SK-N-SH (cell line): ENCODE measurements around the gene CLIC6. TPM values are rescaled to one million over a fixed set of nuclear protein-coding genes. Genes with fewer than 3 reads are reported as not detected.

ENCODE experiments used
- CTCF ChIA-PET: fragments of 300-600, 350-600 bp; formaldehyde crosslinking; extraction: SDS; loops from one replicate; lab custom pipeline; 2021; lab: Yijun Ruan, JAX
- POLR2A ChIA-PET: fragments of 350-600 bp; sonication (Branson Sonifier 250); formaldehyde crosslinking; extraction: SDS; loops from one replicate; lab custom pipeline; 2020; ENCODE audit warnings: antibody characterized with exemption, inconsistent platforms; lab: Yijun Ruan, JAX
- DNase-seq: peaks from one replicate; pipeline ENCODE4 v3.0.0; 2012
- H2AFZ ChIP-seq: fragments of 200-600 bp; sonication (generic); 2 replicates; pipeline ENCODE4 v1.8.1; 2016; ENCODE audit warnings: antibody characterized with exemption, mild to moderate bottlenecking, low read depth
- H3F3A ChIP-seq: fragments of 200-600 bp; sonication (generic); replicated peaks from 2 replicates; pipeline ENCODE3; 2016; ENCODE audit warnings: antibody characterized with exemption, mild to moderate bottlenecking; ENCODE audit not compliant: insufficient read depth
- H3K27ac ChIP-seq, 2 experiments: fragments of 200-500 bp in 1 of 2; fragments of 200-600 bp in 1 of 2; sonication (Bioruptor generic) in 1 of 2; sonication (generic), shearing (Covaris generic) in 1 of 2; 2 replicates each; pipeline versions ENCODE4 v1.5.1 to v1.6.1; 2014 to 2016; ENCODE audit warnings: low read depth in 2 of 2, inconsistent platforms in 1 of 2, low read length in 1 of 2, mild to moderate bottlenecking in 1 of 2, mixed read lengths in 1 of 2
- H3K27me3 ChIP-seq: fragments of 200-600 bp; sonication (generic), shearing (Covaris generic); 2 replicates; pipeline ENCODE4 v1.6.1; 2016; ENCODE audit warnings: mixed run types; ENCODE audit not compliant: insufficient read depth
- H3K36me3 ChIP-seq, 2 experiments: fragments of 200-500 bp in 1 of 2; fragments of 200-600 bp in 1 of 2; sonication (Bioruptor generic) in 1 of 2; sonication (generic) in 1 of 2; replicated peaks in 1 of 2; 2 replicates each; pipeline versions ENCODE3 to v1.5.1; 2014 to 2016; ENCODE audit warnings: low read length in 1 of 2, mild to moderate bottlenecking in 1 of 2; ENCODE audit not compliant: insufficient read depth in 2 of 2, control insufficient read depth in 1 of 2
- H3K4me1 ChIP-seq, 2 experiments: fragments of 200-500 bp in 1 of 2; fragments of 200-600 bp in 1 of 2; sonication (Bioruptor generic) in 1 of 2; sonication (generic), shearing (Covaris generic) in 1 of 2; 2 replicates each; pipeline versions ENCODE4 v1.5.1 to v1.6.1; 2014 to 2016; ENCODE audit warnings: low read depth in 1 of 2, low read length in 1 of 2, mixed run types in 1 of 2; ENCODE audit not compliant: insufficient read depth in 2 of 2, control insufficient read depth in 1 of 2
- H3K4me2 ChIP-seq: fragments of 200-600 bp; sonication (generic), shearing (Covaris generic); 2 replicates; pipeline ENCODE4 v1.6.1; 2017; ENCODE audit warnings: mixed run types
- H3K4me3 ChIP-seq, 2 experiments: fragments of 200-500 bp in 1 of 2; fragments of 200-600 bp in 1 of 2; sonication (Bioruptor generic) in 1 of 2; sonication (generic), shearing (Covaris generic) in 1 of 2; 2 replicates each; pipeline versions ENCODE4 v1.5.1 to v1.8.1; 2014 to 2016; ENCODE audit warnings: low read depth in 2 of 2, inconsistent platforms in 1 of 2, low read length in 1 of 2, mild to moderate bottlenecking in 1 of 2, mixed read lengths in 1 of 2, moderate library complexity in 1 of 2
- H3K79me2 ChIP-seq: fragments of 200-600 bp; sonication (generic); 2 replicates; pipeline ENCODE4 v1.8.1; 2017; ENCODE audit warnings: mild to moderate bottlenecking; ENCODE audit not compliant: insufficient read depth
- H3K9ac ChIP-seq: fragments of 200-600 bp; sonication (generic); 2 replicates; pipeline ENCODE4 v1.6.1; 2017; ENCODE audit warnings: mixed run types
- H3K9me2 ChIP-seq: fragments of 200-600 bp; sonication (generic); 2 replicates; pipeline ENCODE4 v1.6.1; 2017; ENCODE audit warnings: mixed run types
- H3K9me3 ChIP-seq: fragments of 200-600 bp; sonication (generic); 2 replicates; pipeline ENCODE4 v1.6.1; 2017; ENCODE audit warnings: mixed run types, mild to moderate bottlenecking, moderate library complexity
- H4K20me1 ChIP-seq: fragments of 200-600 bp; sonication (generic); 2 replicates; pipeline ENCODE4 v1.6.1; 2017; ENCODE audit warnings: mild to moderate bottlenecking, mixed run types; ENCODE audit not compliant: insufficient read depth
- CHD2 ChIP-seq: fragments of 150-350 bp; IDR thresholded peaks from 2 replicates; pipeline ENCODE4 v1.6.1; 2018; ENCODE audit warnings: low read length; ENCODE audit not compliant: partially characterized antibody
- CTCF ChIP-seq: fragments of 200-600 bp; sonication (generic); IDR thresholded peaks from 2 replicates; pipeline ENCODE4 v1.6.1; 2017; ENCODE audit warnings: antibody characterized with exemption, mild to moderate bottlenecking, moderate library complexity
- FOSL2 ChIP-seq: IDR thresholded peaks from 2 replicates; pipeline ENCODE4 v1.4.0; 2012; ENCODE audit warnings: low read depth, mild to moderate bottlenecking, moderate library complexity, borderline replicate concordance
- FOXJ3 ChIP-seq: sonication (generic); formaldehyde crosslinking; IDR thresholded peaks from 2 replicates; pipeline ENCODE4 v1.5.1; 2020; ENCODE audit warnings: mild to moderate bottlenecking, missing genetic modification reagents
- JUND ChIP-seq: IDR thresholded peaks from 2 replicates; pipeline ENCODE4 v1.4.0; 2012
- MAX ChIP-seq: IDR thresholded peaks from 2 replicates; pipeline ENCODE4 v1.4.0; 2012; ENCODE audit warnings: low read depth
- MEF2A ChIP-seq: IDR thresholded peaks from 2 replicates; pipeline ENCODE4 v1.4.0; 2012; ENCODE audit warnings: low read depth, borderline replicate concordance
- NFIC ChIP-seq: IDR thresholded peaks from 2 replicates; pipeline ENCODE4 v1.4.0; 2012; ENCODE audit warnings: borderline replicate concordance
- NRF1 ChIP-seq: IDR thresholded peaks from 2 replicates; pipeline ENCODE4 v1.6.1; 2012; ENCODE audit warnings: low read depth, mild to moderate bottlenecking, low read length
- REST ChIP-seq: IDR thresholded peaks from 2 replicates; pipeline ENCODE4 v1.6.1; 2012; ENCODE audit warnings: mild to moderate bottlenecking, low read depth, low read length, moderate library complexity
- SIN3A ChIP-seq: IDR thresholded peaks from 2 replicates; pipeline ENCODE4 v1.6.1; 2012; ENCODE audit warnings: low read depth, mild to moderate bottlenecking, low read length, moderate library complexity, borderline replicate concordance
- TAF1 ChIP-seq: IDR thresholded peaks from 2 replicates; pipeline ENCODE4 v1.6.1; 2012; ENCODE audit warnings: low read depth, mild to moderate bottlenecking, low read length, moderate library complexity, borderline replicate concordance
- TCF12 ChIP-seq: IDR thresholded peaks from 2 replicates; pipeline ENCODE4 v1.4.0; 2012
- TEAD4 ChIP-seq: IDR thresholded peaks from 2 replicates; pipeline ENCODE4 v1.4.0; 2012; ENCODE audit warnings: mild to moderate bottlenecking, borderline replicate concordance; ENCODE audit not compliant: insufficient read depth
- USF1 ChIP-seq: IDR thresholded peaks from 2 replicates; pipeline ENCODE4 v1.4.0; 2012; ENCODE audit warnings: low read depth, borderline replicate concordance
- USF2 ChIP-seq: fragments of 150-350 bp; IDR thresholded peaks from 2 replicates; pipeline ENCODE4 v1.6.1; 2017; ENCODE audit warnings: antibody characterized with exemption, low read length, low read depth, borderline replicate concordance
- WGBS: methylation state at CpG from one replicate; pipeline ENCODE4 v1.1.6; 2017; ENCODE audit warnings: low lambda C conversion rate; 5-methylcytosine and 5-hydroxymethylcytosine counted together
- polyA plus RNA-seq, 3 experiments: library from polyadenylated mRNA; depleted of rRNA; stranded (reverse); fragments of >200 nt; gene quantifications; 2 replicates each; pipeline ENCODE4 v1.2.3, GENCODE V29; 2012

Gene CLIC6
- polyA plus RNA-seq, 1 of the 3 experiments (the other 2 are of a cell fraction), result 0.08 TPM

- Histone ChIP-seq H3K9me3 (no peaks in the 10 kb centered on the region), H3K4me2 (peak overlapping the region; percentile 67), H3K9me2 (no peaks in the 10 kb centered on the region), H4K20me1 (no peaks in the 10 kb centered on the region), H3F3A (peaks cover 17% of the 10 kb centered on the region), H3K9ac (no peak overlapping the region), H2AFZ (peak overlapping the region; percentile 47), H3K79me2 (no peaks in the 10 kb centered on the region), H3K4me3 (peak overlapping the region in 1 of 2 experiments; percentile 37; a peak in 2 of 4 replicates), H3K27me3 (peaks cover 5% of the 10 kb centered on the region; the same call in 1 of the 2 replicates), H3K36me3 (no peaks in the 10 kb centered on the region), H3K27ac (peak overlapping the region in 1 of 2 experiments; percentile 67; a peak in 2 of 4 replicates)
- WGBS, result 17% methylated on average over 9 of the region's 9 CpGs
- CTCF ChIA-PET, result interaction anchor here (1.1 to 1.5 kb wide), 3 partner anchors 9 to 278 kb away, joined by 4 read pairs; no protein-coding TSS in a partner anchor
- DNase-seq, result no peak
- TF ChIP-seq TAF1 (no peak), MEF2A (no peak), FOXJ3 (CRISPR knock-in tag) (no peak), USF1 (no peak), SIN3A (no peak), CHD2 (no peak), JUND (no peak), CTCF (no peak), TEAD4 (no peak), FOSL2 (no peak), MAX (no peak), REST (no peak), TCF12 (no peak), NRF1 (no peak), USF2 (no peak), NFIC (no peak)
- TF ChIP-seq, all 33 proteins: peak for 0
- H3K4me1 ChIP-seq, result no peaks in the 10 kb centered on the region
- POLR2A ChIA-PET, result no interaction called here
Measured at GRCh38 chr21:34639882-34640788, 28.7 kb upstream of the CLIC6 start.
